Measurements from ENCODE around the gene SPTBN2.

DNA sequence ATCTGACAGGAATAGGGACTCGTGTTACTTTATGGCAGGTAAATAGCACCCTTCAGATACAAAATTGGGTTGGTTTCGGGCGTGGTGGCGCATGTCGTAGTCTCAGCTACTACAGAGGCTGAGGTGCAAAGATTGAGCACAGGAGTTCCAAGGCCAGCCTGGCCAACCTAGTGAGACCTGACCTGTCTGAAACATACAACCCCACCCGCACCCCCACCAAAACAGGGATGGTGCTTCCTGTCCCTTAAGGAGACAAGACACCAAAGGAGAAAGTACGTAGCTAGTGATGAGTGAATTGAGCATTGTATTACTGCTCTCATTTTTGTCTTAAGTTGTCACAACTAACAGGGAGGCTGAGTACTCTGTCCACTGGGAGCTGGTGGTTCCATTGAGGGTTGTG lies 76.4 kb downstream of the SPTBN2 start:
- TF ChIP-seq, protein P1, sequence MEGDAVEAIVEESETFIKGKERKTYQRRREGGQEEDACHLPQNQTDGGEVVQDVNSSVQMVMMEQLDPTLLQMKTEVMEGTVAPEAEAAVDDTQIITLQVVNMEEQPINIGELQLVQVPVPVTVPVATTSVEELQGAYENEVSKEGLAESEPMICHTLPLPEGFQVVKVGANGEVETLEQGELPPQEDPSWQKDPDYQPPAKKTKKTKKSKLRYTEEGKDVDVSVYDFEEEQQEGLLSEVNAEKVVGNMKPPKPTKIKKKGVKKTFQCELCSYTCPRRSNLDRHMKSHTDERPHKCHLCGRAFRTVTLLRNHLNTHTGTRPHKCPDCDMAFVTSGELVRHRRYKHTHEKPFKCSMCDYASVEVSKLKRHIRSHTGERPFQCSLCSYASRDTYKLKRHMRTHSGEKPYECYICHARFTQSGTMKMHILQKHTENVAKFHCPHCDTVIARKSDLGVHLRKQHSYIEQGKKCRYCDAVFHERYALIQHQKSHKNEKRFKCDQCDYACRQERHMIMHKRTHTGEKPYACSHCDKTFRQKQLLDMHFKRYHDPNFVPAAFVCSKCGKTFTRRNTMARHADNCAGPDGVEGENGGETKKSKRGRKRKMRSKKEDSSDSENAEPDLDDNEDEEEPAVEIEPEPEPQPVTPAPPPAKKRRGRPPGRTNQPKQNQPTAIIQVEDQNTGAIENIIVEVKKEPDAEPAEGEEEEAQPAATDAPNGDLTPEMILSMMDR (IDR thresholded peaks at IDR 0.05): no peak
- TF ChIP-seq POLR2A (IDR thresholded peaks at IDR 0.05): no peak

Measured in uterus (tissue), 2 donors.